Stimulated activated CD4-positive, alpha-beta T cell treated with anti-CD3 and anti-CD28 coated beads, Interleukin-1b, Interleukin-23, amount 100 ng/mL, for 24 hours (primary cell): ENCODE data around the gene EPHA6.
"Not testable (repeated sequence)": the region's sequence is repeated elsewhere in the genome, so short reads cannot be mapped to it uniquely, and the experiment has no call there.

Source experiments
- DNase-seq, 4 experiments: peaks; one replicate each; pipeline ENCODE4 v3.0.0-alpha.2; 2020; ENCODE audit warnings: low read depth in 4 of 4, low spot score in 1 of 4

EPHA6 gene

DNA sequence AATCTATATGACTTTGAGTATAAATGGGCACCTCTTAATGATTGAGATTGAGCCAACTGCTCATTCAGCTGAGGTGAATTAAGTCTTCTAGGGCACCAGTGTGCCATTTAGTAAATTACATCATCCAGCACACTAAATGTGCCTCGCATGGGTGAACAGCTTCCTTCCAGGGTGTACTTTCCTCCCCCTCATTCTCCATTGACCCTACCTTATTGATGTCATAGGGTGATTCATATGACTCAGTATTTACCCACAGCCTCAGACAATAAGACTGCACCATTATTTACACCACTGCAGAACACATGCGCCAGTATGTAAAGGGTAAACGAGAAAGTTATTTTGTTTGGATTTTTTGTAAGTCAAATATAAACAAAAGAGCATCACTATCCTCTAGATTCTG lies 765.0 kb downstream of the EPHA6 start:
- DNase-seq, result no peak

DNA sequence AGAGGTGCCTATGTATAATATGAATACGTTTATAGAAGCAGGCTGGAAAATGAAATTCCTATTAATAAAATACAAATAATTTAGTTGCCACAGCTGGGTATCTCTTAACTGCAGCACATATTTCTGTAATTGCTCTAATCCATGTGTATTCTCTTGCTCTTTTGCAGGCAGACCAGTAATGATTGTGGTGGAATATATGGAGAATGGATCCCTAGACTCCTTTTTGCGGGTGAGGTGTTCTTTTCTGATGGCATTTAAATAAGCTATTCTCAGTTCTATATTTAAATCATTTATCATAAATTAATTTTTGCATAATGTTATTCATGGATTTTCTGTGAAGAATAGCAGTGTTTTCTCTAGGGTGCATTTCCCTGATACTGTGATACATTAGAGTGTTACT lies 796.2 kb downstream of the EPHA6 start:
- no peak for DNase-seq

- no peak for DNase-seq
Measured at GRCh38 chr3:97612632-97613031, 798.2 kb downstream of the EPHA6 start.

GRCh38 chr3:97613139-97613538 lies 798.7 kb downstream of the EPHA6 start:
- no peak for DNase-seq

GRCh38 chr3:97620514-97620913 lies 806.1 kb downstream of the EPHA6 start:
- DNase-seq, result not testable (repeated sequence)

- DNase-seq, result no peak
Measured at GRCh38 chr3:97636465-97636864, 822.1 kb downstream of the EPHA6 start.

- DNase-seq, result no peak
Measured at GRCh38 chr3:97646932-97647331, 832.5 kb downstream of the EPHA6 start.

GRCh38 chr3:97647441-97647982 lies 833.1 kb downstream of the EPHA6 start:
- no peak for DNase-seq

DNA sequence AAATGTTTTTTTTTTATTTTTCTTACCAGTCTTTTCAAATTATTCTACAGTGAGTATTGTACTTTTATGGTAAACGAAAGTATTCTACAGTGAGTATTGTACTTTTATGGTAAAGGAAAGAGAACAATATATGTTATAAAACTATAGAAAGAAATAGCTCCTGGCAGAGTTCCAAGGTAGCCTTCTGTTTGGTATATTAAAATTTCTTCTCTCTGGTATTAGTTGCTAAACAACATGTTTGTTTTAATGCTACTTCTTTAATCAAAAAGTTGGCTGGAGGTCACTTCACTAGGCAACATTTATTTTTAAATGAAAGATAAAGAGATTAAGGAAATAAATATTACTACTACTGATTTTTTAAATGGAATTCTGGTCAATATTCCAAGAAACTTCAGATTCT lies 841.6 kb downstream of the EPHA6 start:
- no peak for DNase-seq

DNA sequence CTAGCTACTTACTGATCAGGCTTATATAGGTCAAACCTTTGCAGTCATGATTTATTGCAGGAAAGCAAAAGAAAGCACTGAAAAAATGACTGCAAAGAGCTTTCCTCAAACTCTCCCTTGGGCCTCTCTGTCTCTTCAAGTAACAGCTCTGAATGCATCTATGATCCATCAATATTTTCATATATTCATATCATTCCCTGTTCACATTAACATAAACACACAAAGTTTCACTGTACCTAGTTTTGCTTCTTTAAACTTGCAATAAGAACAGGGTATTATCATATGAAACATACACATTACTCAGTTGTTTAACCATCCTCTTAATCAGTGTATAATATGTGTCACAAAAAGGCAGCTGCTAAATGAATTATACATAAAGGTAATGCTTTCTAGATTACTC lies 842.2 kb downstream of the EPHA6 start:
- no peak for DNase-seq

DNA sequence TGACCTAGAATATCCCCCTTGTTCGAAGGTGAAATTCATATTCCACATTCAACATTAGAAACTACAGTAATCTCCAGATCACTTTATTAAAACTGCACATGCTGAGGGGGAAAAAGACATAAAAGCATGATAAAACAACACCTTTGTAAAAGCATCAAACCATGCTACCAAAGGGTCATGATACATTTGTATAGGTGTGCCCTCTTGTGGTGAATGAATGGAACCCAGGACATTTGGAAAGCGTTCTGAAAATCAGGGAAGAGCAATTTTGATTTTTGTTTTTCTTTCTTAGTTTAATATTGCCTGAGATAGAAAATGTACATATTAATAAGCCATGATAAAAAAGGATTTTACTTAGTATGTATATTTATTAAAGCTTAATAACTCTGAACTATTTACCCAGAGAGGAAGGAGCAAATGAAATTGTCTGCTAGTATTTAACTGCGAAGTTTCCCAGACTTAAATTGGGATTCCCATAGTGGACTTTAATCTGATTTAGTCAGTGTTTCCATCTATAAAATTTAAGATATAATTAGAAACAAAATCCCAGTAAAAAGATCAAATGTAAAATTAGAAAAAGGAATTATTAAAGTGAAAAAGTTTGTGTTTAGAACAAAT lies 844.4 kb downstream of the EPHA6 start:
- no peak for DNase-seq

DNA sequence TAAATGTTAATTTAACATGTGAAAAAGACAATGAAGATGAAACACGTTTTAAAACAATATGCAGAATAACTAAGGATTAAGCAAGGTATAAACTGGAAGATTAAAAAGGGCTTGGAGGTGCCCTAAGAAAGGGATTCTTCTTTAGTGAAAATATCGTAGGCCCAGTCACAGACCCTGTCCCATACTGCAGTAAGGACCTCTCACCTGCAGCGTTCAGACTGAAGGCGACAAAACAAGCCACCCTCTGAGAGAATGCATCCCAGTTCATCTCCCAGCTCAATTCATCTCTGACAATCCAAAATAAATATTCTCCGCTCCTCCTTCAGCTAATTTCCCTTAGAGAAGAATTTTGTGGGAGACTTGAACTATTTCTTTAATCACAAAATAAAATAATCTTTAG lies 847.9 kb downstream of the EPHA6 start:
- DNase-seq, result no peak

GRCh38 chr3:97662762-97663161 lies 848.4 kb downstream of the EPHA6 start:
- DNase-seq, result no peak

GRCh38 chr3:97665896-97666295 lies 851.5 kb downstream of the EPHA6 start:
- no peak for DNase-seq

DNA sequence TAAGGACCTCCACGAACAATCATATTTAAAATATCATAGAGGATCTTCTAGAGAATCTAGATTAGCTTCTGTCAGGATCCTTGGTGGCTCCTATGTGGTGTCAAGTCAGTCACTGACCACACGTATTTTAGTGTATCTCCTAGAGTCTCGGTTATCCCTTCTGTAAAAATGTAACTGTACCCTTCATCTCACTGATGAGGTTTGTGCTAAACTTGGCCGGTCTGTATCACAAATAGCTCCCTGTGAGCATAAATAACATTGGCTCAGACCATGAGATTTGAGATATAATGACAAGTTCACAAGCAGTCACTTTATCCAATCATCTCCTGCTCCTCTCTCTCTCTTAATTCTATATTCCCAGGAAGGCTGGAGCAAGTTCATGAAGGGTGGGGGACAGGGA lies 856.6 kb downstream of the EPHA6 start:
- DNase-seq, result no peak

DNA sequence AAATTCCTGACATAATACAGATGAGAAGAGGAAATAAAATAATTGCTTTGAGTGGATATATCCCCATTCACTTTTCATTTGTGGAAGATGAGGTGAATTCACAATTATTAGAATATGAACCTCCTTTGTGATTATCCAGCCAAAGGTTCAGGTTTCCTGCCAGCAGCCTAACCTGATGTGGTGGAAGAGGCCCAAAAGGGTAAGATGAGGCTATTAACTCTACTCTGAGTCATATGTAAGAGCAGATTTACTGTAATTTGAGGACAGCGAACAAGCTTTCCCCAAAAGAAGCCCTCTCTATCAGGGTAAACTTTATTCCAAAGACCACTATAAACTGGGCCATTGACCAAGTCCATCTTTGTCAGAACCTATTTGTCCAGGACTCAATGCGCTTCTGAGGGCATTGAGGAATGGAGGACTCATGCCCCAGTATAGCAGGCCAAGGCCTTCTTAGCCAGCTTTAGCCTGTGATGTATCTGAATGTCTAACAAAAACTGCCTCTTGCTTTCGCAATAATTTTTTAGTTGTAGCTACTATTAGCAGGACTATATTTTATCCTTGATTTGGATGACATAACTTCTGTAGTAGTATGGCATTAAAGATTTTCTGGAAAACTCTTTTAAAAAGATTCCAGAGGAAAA lies 859.1 kb downstream of the EPHA6 start:
- DNase-seq, result no peak

DNA sequence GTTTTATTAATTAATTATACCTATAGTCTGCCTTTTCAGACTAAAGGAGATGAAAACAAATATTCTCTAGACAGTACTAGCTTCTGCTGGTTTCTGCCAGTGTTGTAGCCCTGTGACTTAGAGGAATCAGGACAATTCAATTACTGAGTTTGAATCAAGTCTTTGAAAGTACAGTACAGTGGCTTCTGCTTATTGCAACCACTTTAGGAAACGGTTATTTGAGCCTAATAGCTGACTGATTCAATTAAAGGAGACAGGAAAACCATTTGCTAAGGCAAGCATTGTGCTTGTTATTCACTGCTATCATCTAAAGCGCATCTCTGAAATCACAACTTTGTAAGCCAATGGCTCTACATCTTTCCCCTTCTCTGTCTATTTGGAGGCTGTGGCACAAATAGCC lies 860.1 kb downstream of the EPHA6 start:
- no peak for DNase-seq

- no peak for DNase-seq
Measured at GRCh38 chr3:97680210-97680609, 865.8 kb downstream of the EPHA6 start.

GRCh38 chr3:97680696-97681095 lies 866.3 kb downstream of the EPHA6 start:
- DNase-seq, result no peak

GRCh38 chr3:97684490-97684889 lies 870.1 kb downstream of the EPHA6 start:
- no peak for DNase-seq

GRCh38 chr3:97686258-97686657 lies 871.9 kb downstream of the EPHA6 start:
- DNase-seq, result no peak

- DNase-seq, result no peak
Measured at GRCh38 chr3:97687734-97688133, 873.3 kb downstream of the EPHA6 start.

DNA sequence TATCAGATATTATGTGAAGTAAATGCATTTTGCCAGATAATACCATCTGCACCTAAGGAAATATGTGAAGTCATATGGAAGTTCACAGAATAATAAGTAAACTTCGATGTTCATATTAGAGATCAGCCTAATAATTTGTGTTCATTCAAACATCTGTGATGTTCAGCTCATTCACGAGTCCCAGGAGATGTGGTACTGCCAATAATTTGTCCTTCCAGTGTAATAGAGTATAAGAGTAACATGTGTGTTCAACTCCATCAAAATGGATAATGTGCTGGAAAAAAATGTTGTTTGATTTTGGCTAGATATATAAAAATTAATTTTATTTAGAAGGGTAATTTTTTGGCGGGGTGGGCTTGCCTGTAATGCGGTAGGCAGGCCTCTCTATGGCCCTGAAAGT lies 874.7 kb downstream of the EPHA6 start:
- no peak for DNase-seq
